HL-60 (cell line): Measurements from ENCODE around the gene HLA-F.

Experiments
- DNase-seq, 2 experiments: peaks; one replicate each; pipeline ENCODE4 v3.0.0-alpha.2; 2010 to 2020; ENCODE audit warnings: low read depth in 1 of 2, low spot score in 1 of 2
- H3K27ac ChIP-seq: fragments of 250-450 bp; sonication (Bioruptor Pico); replicated peaks from 2 replicates; pipeline ENCODE4 v1.5.1; 2020; ENCODE audit warnings: mild to moderate bottlenecking, moderate library complexity
- H3K27me3 ChIP-seq: fragments of 250-450 bp; sonication (Bioruptor Pico); 2 replicates; pipeline ENCODE4 v1.5.1; 2021; ENCODE audit warnings: mild to moderate bottlenecking, moderate library complexity; ENCODE audit not compliant: insufficient read depth, poor library complexity, severe bottlenecking
- H3K4me3 ChIP-seq: replicated peaks from 2 replicates; pipeline ENCODE4 v1.5.1; 2011; ENCODE audit warnings: mild to moderate bottlenecking, control low read depth, low read length; ENCODE audit not compliant: insufficient read depth
- GABPA ChIP-seq: IDR thresholded peaks from 2 replicates; pipeline ENCODE4 v1.6.1; 2012; ENCODE audit warnings: low read depth
- POLR2AphosphoS5 ChIP-seq: IDR thresholded peaks from 2 replicates; pipeline ENCODE4 v1.6.1; 2012; ENCODE audit warnings: low read depth
- SPI1 ChIP-seq: IDR thresholded peaks from 2 replicates; pipeline ENCODE4 v1.6.1; 2012; ENCODE audit warnings: low read depth, mild to moderate bottlenecking, borderline replicate concordance
- TF ChIP-seq, protein P1 (sequence below): IDR thresholded peaks from one replicate; pipeline ENCODE4 v1.5.1; 2011; ENCODE audit warnings: low read length, control low read depth, inconsistent platforms; ENCODE audit not compliant: insufficient read depth
- TF ChIP-seq, protein P2 (sequence below): IDR thresholded peaks from 2 replicates; pipeline ENCODE4 v1.6.1; 2012; ENCODE audit warnings: low read depth; ENCODE audit not compliant: insufficient replicate concordance

The HLA-F gene

DNA sequence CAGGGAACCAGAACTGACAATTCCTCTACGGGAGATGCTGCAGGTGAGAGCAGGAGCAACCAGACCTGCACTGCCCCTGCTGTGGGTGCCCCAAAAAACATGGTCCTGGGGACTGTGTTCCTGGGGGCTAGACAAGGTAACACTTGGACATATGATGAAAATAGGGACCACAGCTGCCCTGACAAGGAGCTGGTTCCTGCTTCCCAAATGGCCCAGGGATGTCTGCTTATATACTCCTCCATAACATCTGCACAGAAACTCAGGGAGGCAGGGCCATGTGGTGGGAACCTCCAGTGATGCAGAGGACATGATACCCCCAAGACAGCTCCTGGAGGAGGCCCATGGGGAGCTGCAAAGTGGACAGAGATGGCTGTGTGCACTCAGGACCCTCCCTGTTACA, 19.8 kb downstream of the HLA-F start:
- Histone ChIP-seq H3K27me3 (peaks cover 3% of the 10 kb centered on the region), H3K4me3 (no peak overlapping the region), H3K27ac (no peak overlapping the region)
- TF ChIP-seq GABPA: no peak
- no peak for DNase-seq

DNA sequence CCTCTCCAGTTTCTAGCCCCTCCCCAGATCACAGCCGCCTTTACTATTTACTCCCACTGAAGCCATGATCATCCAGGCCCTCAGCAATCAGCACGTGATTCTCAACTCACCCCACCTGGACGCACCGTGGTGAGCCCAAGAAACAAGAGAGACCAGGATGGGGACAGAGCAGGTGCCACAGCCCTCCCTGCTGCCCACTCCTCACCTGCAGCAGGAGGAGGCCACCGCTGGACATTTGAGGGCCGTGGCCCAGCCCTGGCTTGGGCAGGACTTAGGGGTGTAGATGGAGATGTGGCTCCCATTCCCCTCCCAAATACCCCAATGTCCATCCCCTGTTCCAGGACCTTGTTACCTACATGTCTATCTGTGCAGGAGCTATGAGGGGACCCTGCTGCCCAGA, 20.3 kb downstream of the HLA-F start:
- TF ChIP-seq POLR2AphosphoS5 (no peak), SPI1 (no peak), GABPA (no peak)
- TF ChIP-seq, protein P1, sequence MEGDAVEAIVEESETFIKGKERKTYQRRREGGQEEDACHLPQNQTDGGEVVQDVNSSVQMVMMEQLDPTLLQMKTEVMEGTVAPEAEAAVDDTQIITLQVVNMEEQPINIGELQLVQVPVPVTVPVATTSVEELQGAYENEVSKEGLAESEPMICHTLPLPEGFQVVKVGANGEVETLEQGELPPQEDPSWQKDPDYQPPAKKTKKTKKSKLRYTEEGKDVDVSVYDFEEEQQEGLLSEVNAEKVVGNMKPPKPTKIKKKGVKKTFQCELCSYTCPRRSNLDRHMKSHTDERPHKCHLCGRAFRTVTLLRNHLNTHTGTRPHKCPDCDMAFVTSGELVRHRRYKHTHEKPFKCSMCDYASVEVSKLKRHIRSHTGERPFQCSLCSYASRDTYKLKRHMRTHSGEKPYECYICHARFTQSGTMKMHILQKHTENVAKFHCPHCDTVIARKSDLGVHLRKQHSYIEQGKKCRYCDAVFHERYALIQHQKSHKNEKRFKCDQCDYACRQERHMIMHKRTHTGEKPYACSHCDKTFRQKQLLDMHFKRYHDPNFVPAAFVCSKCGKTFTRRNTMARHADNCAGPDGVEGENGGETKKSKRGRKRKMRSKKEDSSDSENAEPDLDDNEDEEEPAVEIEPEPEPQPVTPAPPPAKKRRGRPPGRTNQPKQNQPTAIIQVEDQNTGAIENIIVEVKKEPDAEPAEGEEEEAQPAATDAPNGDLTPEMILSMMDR: no peak
- TF ChIP-seq, protein P2, sequence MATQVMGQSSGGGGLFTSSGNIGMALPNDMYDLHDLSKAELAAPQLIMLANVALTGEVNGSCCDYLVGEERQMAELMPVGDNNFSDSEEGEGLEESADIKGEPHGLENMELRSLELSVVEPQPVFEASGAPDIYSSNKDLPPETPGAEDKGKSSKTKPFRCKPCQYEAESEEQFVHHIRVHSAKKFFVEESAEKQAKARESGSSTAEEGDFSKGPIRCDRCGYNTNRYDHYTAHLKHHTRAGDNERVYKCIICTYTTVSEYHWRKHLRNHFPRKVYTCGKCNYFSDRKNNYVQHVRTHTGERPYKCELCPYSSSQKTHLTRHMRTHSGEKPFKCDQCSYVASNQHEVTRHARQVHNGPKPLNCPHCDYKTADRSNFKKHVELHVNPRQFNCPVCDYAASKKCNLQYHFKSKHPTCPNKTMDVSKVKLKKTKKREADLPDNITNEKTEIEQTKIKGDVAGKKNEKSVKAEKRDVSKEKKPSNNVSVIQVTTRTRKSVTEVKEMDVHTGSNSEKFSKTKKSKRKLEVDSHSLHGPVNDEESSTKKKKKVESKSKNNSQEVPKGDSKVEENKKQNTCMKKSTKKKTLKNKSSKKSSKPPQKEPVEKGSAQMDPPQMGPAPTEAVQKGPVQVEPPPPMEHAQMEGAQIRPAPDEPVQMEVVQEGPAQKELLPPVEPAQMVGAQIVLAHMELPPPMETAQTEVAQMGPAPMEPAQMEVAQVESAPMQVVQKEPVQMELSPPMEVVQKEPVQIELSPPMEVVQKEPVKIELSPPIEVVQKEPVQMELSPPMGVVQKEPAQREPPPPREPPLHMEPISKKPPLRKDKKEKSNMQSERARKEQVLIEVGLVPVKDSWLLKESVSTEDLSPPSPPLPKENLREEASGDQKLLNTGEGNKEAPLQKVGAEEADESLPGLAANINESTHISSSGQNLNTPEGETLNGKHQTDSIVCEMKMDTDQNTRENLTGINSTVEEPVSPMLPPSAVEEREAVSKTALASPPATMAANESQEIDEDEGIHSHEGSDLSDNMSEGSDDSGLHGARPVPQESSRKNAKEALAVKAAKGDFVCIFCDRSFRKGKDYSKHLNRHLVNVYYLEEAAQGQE: no peak

DNA sequence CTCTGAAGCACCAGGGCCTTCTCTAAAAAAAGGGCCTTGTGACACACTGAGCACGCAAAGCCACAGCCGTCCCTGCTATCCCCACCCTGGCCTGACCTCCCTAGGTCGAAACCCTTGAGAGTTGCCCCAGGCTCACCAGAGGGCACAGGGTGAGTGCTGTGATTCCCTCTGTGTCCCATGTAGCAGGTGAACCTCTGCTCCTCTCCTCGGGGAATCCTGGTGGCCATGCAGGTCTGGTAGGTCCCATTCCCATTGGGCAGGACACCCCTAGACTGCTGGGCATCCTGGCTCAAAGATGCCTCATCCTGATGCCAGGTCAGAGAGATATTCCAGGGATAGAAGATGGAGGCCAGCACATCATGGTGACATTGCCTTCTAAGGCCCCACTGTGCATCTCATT, 20.9 kb downstream of the HLA-F start:
- Histone ChIP-seq H3K27me3 (peaks cover 10% of the 10 kb centered on the region), H3K27ac (no peak overlapping the region), H3K4me3 (no peak overlapping the region)
- no peak for DNase-seq
- TF ChIP-seq, protein P1: no peak
- TF ChIP-seq POLR2AphosphoS5 (no peak), SPI1 (no peak), GABPA (no peak)
- TF ChIP-seq, protein P2: no peak

More for the DNA sequence above, 20.3 kb downstream of the HLA-F start:
- Histone ChIP-seq H3K27me3 (peaks cover 5% of the 10 kb centered on the region), H3K4me3 (no peak overlapping the region), H3K27ac (no peak overlapping the region)
- no peak for DNase-seq

DNA sequence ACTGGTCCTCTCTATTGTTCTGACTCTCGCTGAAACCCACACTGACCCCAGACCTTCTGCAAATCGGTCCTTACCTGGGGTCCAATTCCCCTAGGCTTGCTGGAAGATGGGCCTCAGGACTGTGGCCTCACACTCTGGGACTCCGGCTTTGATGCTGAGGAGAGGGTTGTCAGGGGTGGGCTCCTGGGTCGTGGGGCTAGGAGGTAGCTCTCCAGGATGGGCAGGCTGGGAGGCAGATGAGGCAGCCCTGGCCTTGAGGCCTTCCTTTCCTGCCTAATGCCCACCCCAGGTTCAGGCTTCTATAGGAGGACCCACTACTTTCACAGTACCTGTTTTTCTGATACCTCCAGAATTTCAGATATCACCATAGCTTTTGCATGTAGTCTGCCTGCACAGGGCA, 21.4 kb downstream of the HLA-F start:
- no peak overlapping the region for H3K4me3 ChIP-seq
- H3K27ac ChIP-seq: no peak overlapping the region
- TF ChIP-seq GABPA: no peak
- no peak for TF ChIP-seq SPI1
- no peak for TF ChIP-seq POLR2AphosphoS5
- TF ChIP-seq, protein P1: no peak
- TF ChIP-seq, protein P2: no peak
- peaks cover 15% of the 10 kb centered on the region for H3K27me3 ChIP-seq
- no peak for DNase-seq
